ENCODE data around the gene UROD. TPM values are rescaled to one million over a fixed set of nuclear protein-coding genes. Genes with fewer than 3 reads are reported as not detected.

UROD gene
- total and polyA plus RNA-seq, 3 donors from 2014 or later: 111 to 187 (median 127) TPM

DNA sequence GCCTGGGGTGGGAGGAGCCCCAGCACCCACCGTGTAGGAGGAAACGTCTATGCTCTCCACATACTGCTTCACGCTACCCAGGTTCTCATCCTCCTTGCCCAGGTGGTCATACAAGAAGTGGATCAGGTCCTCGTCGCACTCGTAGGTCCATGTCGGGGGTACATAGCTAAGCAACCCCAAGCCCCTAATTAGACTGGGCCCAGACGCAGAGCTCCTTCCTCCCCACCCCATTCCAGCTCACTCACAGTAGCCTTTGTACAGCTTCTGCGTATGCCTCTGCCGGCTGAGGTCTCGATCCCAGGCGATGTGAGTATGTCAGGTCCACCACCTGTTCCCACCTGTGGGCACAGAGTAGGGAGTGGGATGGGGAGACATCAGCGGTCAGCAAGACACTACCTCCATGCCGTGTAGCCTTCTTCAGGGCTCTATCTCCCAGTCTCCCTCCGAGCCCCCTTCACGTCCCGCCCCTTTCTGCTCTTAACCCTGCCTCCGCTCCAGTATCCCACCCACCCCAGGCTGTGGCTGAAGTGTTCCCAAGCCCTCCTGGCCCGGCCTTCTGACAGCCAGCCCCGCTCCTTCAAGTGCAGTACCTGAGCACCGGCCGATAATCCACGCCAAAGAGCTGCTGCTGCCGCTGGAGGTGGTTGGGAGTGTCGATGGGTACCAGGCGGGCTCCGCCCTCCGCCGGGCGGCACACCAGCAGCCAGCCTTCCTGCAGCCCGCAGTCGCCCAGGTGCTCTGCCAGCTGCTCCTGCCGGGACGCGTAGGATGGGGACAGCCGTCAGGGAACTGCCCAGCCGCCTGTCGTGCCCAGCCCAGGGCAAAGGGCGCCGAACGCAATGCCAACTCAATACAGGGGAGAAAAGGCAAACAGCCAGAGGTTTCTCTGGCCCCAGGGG is 1.8 kb upstream of the UROD start:
- intact Hi-C loops (cut with DNase I; ENCODE audit: low total_unique reads): loop anchor here (5.0 to 10.0 kb wide), 3 partner anchors 175 to 495 kb away; partner anchors contain the start of genes CCDC163 and MMACHC
- H3K27ac ChIP-seq: peak overlapping the region; percentile 52 to 62
- 12 to 14% methylated on average over 16 to 34 of the region's 41 CpGs for WGBS, 2 donors

DNA sequence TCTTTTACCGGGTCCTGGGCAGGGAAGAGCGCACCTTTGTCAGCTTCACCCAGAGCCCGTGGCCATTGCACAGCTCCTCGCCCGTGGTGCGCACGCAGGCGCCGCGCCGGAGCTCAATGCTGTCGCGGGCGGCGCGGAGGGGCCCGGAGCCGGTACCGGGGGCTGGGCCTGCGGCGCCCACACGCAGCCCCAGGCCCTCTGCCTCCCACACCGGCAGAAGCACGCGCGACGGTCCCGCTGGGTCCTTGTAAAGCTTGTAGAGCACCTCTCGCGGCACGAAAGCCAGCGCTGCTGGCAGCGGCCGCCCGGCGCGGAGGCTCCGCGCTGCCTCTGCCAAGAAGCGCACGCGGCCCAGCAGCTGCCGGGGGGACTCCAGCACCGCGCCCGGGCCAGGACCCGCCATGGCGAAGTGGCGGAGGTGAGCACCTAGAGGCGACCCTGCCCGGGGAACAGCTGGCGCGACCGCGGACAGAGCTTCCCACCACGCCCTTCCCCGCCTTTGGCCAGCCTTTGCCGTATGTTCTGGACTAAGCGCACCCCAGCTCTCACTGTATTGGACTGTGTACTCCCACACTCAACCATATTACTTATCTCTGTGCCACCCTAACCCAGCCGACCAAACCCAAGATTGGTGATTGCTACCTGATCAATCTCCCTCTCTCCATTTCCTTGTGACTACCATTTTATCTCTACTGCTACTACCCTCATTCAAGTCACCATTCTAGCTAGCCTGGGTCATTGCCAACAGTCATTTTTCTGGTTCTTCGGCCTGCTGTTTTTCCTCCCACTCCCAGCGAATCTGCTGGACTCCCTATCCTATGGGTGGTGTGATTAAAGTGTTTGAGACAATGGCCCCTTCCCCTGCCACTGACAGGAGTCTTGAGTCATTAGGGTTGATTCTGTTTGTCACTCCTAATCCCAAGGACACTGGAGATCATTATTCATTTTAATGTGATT is 921 bp upstream of the UROD start, which contains the start of gene HECTD3:
HECTD3 (minus strand) TSS at position 470 of the 957 bp plus-strand sequence; CDS start at position 403, 67 bp downstream.
- no peak for TF ChIP-seq POLR2A (IDR thresholded peaks at IDR 0.05)
- TF ChIP-seq, protein P1, sequence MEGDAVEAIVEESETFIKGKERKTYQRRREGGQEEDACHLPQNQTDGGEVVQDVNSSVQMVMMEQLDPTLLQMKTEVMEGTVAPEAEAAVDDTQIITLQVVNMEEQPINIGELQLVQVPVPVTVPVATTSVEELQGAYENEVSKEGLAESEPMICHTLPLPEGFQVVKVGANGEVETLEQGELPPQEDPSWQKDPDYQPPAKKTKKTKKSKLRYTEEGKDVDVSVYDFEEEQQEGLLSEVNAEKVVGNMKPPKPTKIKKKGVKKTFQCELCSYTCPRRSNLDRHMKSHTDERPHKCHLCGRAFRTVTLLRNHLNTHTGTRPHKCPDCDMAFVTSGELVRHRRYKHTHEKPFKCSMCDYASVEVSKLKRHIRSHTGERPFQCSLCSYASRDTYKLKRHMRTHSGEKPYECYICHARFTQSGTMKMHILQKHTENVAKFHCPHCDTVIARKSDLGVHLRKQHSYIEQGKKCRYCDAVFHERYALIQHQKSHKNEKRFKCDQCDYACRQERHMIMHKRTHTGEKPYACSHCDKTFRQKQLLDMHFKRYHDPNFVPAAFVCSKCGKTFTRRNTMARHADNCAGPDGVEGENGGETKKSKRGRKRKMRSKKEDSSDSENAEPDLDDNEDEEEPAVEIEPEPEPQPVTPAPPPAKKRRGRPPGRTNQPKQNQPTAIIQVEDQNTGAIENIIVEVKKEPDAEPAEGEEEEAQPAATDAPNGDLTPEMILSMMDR (IDR thresholded peaks at IDR 0.05): no peak
- intact Hi-C loops (cut with DNase I; ENCODE audit: low total_unique reads): loop anchor here (5.0 to 10.0 kb wide), 3 partner anchors 176 to 494 kb away; partner anchors contain the start of genes CCDC163 and MMACHC
- Histone ChIP-seq H3K9me3 (no peaks in the 10 kb centered on the region), H3K4me3 (peak within 1 kb of the TSS; percentile 93 to 97), H3K36me3 (ENCODE audit: low read depth, missing control alignments) (no peaks in the 10 kb centered on the region), H3K27me3 (no peaks in the 10 kb centered on the region), H3K27ac (peak within 1 kb of the TSS; percentile 62 to 69), H3K4me1 (peaks cover 34% of the 10 kb centered on the region)
- WGBS, 2 donors: 1% methylated on average over 13 to 56 of the region's 62 CpGs
- DNase-seq: peak; percentile 95

More for the DNA sequence above, 1.8 kb upstream of the UROD start:
- Histone ChIP-seq H3K4me1 (peaks cover 34% of the 10 kb centered on the region), H3K27me3 (no peaks in the 10 kb centered on the region), H3K9me3 (no peaks in the 10 kb centered on the region), H3K4me3 (peak overlapping the region; percentile 93 to 97), H3K36me3 (ENCODE audit: low read depth, missing control alignments) (no peaks in the 10 kb centered on the region)
- no peak for DNase-seq
- no peak for TF ChIP-seq POLR2A (IDR thresholded peaks at IDR 0.05)
- TF ChIP-seq, protein P1 (IDR thresholded peaks at IDR 0.05): no peak

DNA sequence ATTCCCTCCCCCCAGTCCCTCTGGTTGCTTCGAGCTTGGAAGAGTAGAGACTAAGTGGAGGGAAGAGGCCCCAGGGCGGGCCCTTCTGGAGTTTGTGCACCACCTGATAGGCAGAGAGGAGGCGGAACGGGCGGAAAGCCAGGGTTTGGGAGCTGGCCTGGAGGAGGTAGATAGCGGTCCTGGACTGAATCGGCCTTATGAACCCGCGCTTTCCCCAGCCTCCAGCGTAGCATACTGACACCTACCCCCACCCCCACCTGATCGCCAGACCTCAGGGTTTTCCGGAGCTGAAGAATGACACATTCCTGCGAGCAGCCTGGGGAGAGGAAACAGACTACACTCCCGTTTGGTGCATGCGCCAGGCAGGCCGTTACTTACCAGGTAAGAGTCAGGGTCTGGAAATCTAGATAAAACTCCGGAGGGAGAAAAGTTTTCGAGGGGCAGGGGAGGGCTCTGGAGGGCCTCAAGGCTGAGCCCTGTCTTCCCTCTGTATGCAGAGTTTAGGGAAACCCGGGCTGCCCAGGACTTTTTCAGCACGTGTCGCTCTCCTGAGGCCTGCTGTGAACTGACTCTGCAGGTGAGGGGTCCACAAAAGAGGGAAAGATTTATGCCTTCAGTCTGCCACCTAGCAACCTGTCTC is 705 bp downstream of the UROD start:
- Histone ChIP-seq H3K4me1 (peaks cover 34% of the 10 kb centered on the region), H3K4me3 (peak overlapping the region; percentile 93 to 97), H3K36me3 (ENCODE audit: low read depth, missing control alignments) (no peaks in the 10 kb centered on the region), H3K9me3 (no peaks in the 10 kb centered on the region), H3K27me3 (no peaks in the 10 kb centered on the region), H3K27ac (peak overlapping the region; percentile 62 to 69)
- intact Hi-C loops (cut with DNase I; ENCODE audit: low total_unique reads): loop anchor here (5.0 to 10.0 kb wide), 3 partner anchors 178 to 492 kb away; partner anchors contain the start of genes CCDC163 and MMACHC
- 2 to 3% methylated on average over 16 to 21 of the region's 21 CpGs for WGBS, 2 donors
- no peak for TF ChIP-seq POLR2A (IDR thresholded peaks at IDR 0.05)
- TF ChIP-seq, protein P1 (IDR thresholded peaks at IDR 0.05): no peak
- DNase-seq: peak; percentile 93

DNA sequence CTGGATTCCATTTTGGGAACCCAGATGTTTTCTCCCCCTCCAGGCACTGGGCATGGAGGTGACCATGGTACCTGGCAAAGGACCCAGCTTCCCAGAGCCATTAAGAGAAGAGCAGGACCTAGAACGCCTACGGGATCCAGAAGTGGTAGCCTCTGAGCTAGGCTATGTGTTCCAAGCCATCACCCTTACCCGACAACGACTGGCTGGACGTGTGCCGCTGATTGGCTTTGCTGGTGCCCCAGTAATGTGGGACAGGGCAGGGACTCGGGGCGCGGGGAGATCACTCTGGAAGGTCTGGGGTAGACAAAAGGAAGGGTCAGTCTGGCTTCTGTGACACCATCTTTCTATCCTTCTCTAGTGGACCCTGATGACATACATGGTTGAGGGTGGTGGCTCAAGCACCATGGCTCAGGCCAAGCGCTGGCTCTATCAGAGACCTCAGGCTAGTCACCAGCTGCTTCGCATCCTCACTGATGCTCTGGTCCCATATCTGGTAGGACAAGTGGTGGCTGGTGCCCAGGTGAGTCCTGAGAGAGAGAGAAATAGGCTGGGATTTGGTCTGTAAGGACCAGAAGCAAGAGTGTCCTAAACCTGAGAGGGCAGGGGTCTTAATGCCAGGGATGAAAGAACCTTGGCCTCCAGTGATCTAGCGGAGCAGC is 1.6 kb downstream of the UROD start:
- Histone ChIP-seq H3K27ac (no peak overlapping the region), H3K4me3 (no peak overlapping the region), H3K9me3 (no peaks in the 10 kb centered on the region), H3K27me3 (no peaks in the 10 kb centered on the region), H3K36me3 (ENCODE audit: low read depth, missing control alignments) (no peaks in the 10 kb centered on the region), H3K4me1 (peaks cover 34% of the 10 kb centered on the region)
- WGBS, 2 donors: 58 to 70% methylated on average over 5 to 12 of the region's 12 CpGs
- no peak for DNase-seq
- intact Hi-C loops (cut with DNase I; ENCODE audit: low total_unique reads): loop anchor here (5.0 to 10.0 kb wide), 3 partner anchors 179 to 491 kb away; partner anchors contain the start of genes CCDC163 and MMACHC
- TF ChIP-seq, protein P1 (IDR thresholded peaks at IDR 0.05): no peak
- no peak for TF ChIP-seq POLR2A (IDR thresholded peaks at IDR 0.05)
